SK-N-SH (cell line): ENCODE results near the gene CREB5. TPM values are rescaled to one million over a fixed set of nuclear protein-coding genes. Genes with fewer than 3 reads are reported as not detected.

Source experiments
- CTCF ChIA-PET: fragments of 300-600, 350-600 bp; formaldehyde crosslinking; extraction: SDS; loops from one replicate; lab custom pipeline; 2021; lab: Yijun Ruan, JAX
- POLR2A ChIA-PET: fragments of 350-600 bp; sonication (Branson Sonifier 250); formaldehyde crosslinking; extraction: SDS; loops from one replicate; lab custom pipeline; 2020; ENCODE audit warnings: antibody characterized with exemption, inconsistent platforms; lab: Yijun Ruan, JAX
- DNase-seq: peaks from one replicate; pipeline ENCODE4 v3.0.0; 2012
- H2AFZ ChIP-seq: fragments of 200-600 bp; sonication (generic); 2 replicates; pipeline ENCODE4 v1.8.1; 2016; ENCODE audit warnings: antibody characterized with exemption, mild to moderate bottlenecking, low read depth
- H3F3A ChIP-seq: fragments of 200-600 bp; sonication (generic); replicated peaks from 2 replicates; pipeline ENCODE3; 2016; ENCODE audit warnings: antibody characterized with exemption, mild to moderate bottlenecking; ENCODE audit not compliant: insufficient read depth
- H3K27ac ChIP-seq, 2 experiments: fragments of 200-500 bp in 1 of 2; fragments of 200-600 bp in 1 of 2; sonication (Bioruptor generic) in 1 of 2; sonication (generic), shearing (Covaris generic) in 1 of 2; 2 replicates each; pipeline versions ENCODE4 v1.5.1 to v1.6.1; 2014 to 2016; ENCODE audit warnings: low read depth in 2 of 2, inconsistent platforms in 1 of 2, low read length in 1 of 2, mild to moderate bottlenecking in 1 of 2, mixed read lengths in 1 of 2
- H3K27me3 ChIP-seq: fragments of 200-600 bp; sonication (generic), shearing (Covaris generic); 2 replicates; pipeline ENCODE4 v1.6.1; 2016; ENCODE audit warnings: mixed run types; ENCODE audit not compliant: insufficient read depth
- H3K36me3 ChIP-seq, 2 experiments: fragments of 200-500 bp in 1 of 2; fragments of 200-600 bp in 1 of 2; sonication (Bioruptor generic) in 1 of 2; sonication (generic) in 1 of 2; replicated peaks in 1 of 2; 2 replicates each; pipeline versions ENCODE3 to v1.5.1; 2014 to 2016; ENCODE audit warnings: low read length in 1 of 2, mild to moderate bottlenecking in 1 of 2; ENCODE audit not compliant: insufficient read depth in 2 of 2, control insufficient read depth in 1 of 2
- H3K4me1 ChIP-seq, 2 experiments: fragments of 200-500 bp in 1 of 2; fragments of 200-600 bp in 1 of 2; sonication (Bioruptor generic) in 1 of 2; sonication (generic), shearing (Covaris generic) in 1 of 2; 2 replicates each; pipeline versions ENCODE4 v1.5.1 to v1.6.1; 2014 to 2016; ENCODE audit warnings: low read depth in 1 of 2, low read length in 1 of 2, mixed run types in 1 of 2; ENCODE audit not compliant: insufficient read depth in 2 of 2, control insufficient read depth in 1 of 2
- H3K4me2 ChIP-seq: fragments of 200-600 bp; sonication (generic), shearing (Covaris generic); 2 replicates; pipeline ENCODE4 v1.6.1; 2017; ENCODE audit warnings: mixed run types
- H3K4me3 ChIP-seq, 2 experiments: fragments of 200-500 bp in 1 of 2; fragments of 200-600 bp in 1 of 2; sonication (Bioruptor generic) in 1 of 2; sonication (generic), shearing (Covaris generic) in 1 of 2; 2 replicates each; pipeline versions ENCODE4 v1.5.1 to v1.8.1; 2014 to 2016; ENCODE audit warnings: low read depth in 2 of 2, inconsistent platforms in 1 of 2, low read length in 1 of 2, mild to moderate bottlenecking in 1 of 2, mixed read lengths in 1 of 2, moderate library complexity in 1 of 2
- H3K79me2 ChIP-seq: fragments of 200-600 bp; sonication (generic); 2 replicates; pipeline ENCODE4 v1.8.1; 2017; ENCODE audit warnings: mild to moderate bottlenecking; ENCODE audit not compliant: insufficient read depth
- H3K9ac ChIP-seq: fragments of 200-600 bp; sonication (generic); 2 replicates; pipeline ENCODE4 v1.6.1; 2017; ENCODE audit warnings: mixed run types
- H3K9me2 ChIP-seq: fragments of 200-600 bp; sonication (generic); 2 replicates; pipeline ENCODE4 v1.6.1; 2017; ENCODE audit warnings: mixed run types
- H3K9me3 ChIP-seq: fragments of 200-600 bp; sonication (generic); 2 replicates; pipeline ENCODE4 v1.6.1; 2017; ENCODE audit warnings: mixed run types, mild to moderate bottlenecking, moderate library complexity
- H4K20me1 ChIP-seq: fragments of 200-600 bp; sonication (generic); 2 replicates; pipeline ENCODE4 v1.6.1; 2017; ENCODE audit warnings: mild to moderate bottlenecking, mixed run types; ENCODE audit not compliant: insufficient read depth
- EZH2phosphoT487 ChIP-seq: fragments of 200-600 bp; sonication (generic); IDR thresholded peaks from 2 replicates; pipeline ENCODE4 v1.6.1; 2017; ENCODE audit warnings: low read depth, mixed run types, mild to moderate bottlenecking, antibody characterized with exemption, moderate library complexity, borderline replicate concordance
- FOXJ3 ChIP-seq: sonication (generic); formaldehyde crosslinking; IDR thresholded peaks from 2 replicates; pipeline ENCODE4 v1.5.1; 2020; ENCODE audit warnings: mild to moderate bottlenecking, missing genetic modification reagents
- FOXM1 ChIP-seq: IDR thresholded peaks from 2 replicates; pipeline ENCODE4 v1.4.0; 2012; ENCODE audit warnings: low read depth, mild to moderate bottlenecking
- GATA2 ChIP-seq: sonication (generic); formaldehyde crosslinking; IDR thresholded peaks from 2 replicates; pipeline ENCODE4 v1.5.0; 2020; ENCODE audit warnings: mild to moderate bottlenecking, missing genetic modification reagents
- MEF2A ChIP-seq: IDR thresholded peaks from 2 replicates; pipeline ENCODE4 v1.4.0; 2012; ENCODE audit warnings: low read depth, borderline replicate concordance
- NRF1 ChIP-seq: IDR thresholded peaks from 2 replicates; pipeline ENCODE4 v1.6.1; 2012; ENCODE audit warnings: low read depth, mild to moderate bottlenecking, low read length
- RFX5 ChIP-seq: IDR thresholded peaks from 2 replicates; pipeline ENCODE4 v1.6.1; 2012; ENCODE audit warnings: mild to moderate bottlenecking, improper control_type of control experiment, low read length
- SIN3A ChIP-seq: IDR thresholded peaks from 2 replicates; pipeline ENCODE4 v1.6.1; 2012; ENCODE audit warnings: low read depth, mild to moderate bottlenecking, low read length, moderate library complexity, borderline replicate concordance
- SMC3 ChIP-seq: IDR thresholded peaks from 2 replicates; pipeline ENCODE4 v1.6.1; 2012; ENCODE audit warnings: low read depth, low read length, improper control_type of control experiment
- TAF1 ChIP-seq: IDR thresholded peaks from 2 replicates; pipeline ENCODE4 v1.6.1; 2012; ENCODE audit warnings: low read depth, mild to moderate bottlenecking, low read length, moderate library complexity, borderline replicate concordance
- WGBS: methylation state at CpG from one replicate; pipeline ENCODE4 v1.1.6; 2017; ENCODE audit warnings: low lambda C conversion rate; 5-methylcytosine and 5-hydroxymethylcytosine counted together
- polyA plus RNA-seq, 3 experiments: library from polyadenylated mRNA; depleted of rRNA; stranded (reverse); fragments of >200 nt; gene quantifications; 2 replicates each; pipeline ENCODE4 v1.2.3, GENCODE V29; 2012
- TF ChIP-seq, protein P1 (sequence below): IDR thresholded peaks from 2 replicates; pipeline ENCODE4 v1.4.0; 2012; ENCODE audit warnings: low read depth, borderline replicate concordance
- TF ChIP-seq, protein P2 (sequence below): fragments of 150-350 bp; IDR thresholded peaks from 2 replicates; pipeline ENCODE4 v1.6.1; 2017; ENCODE audit warnings: antibody characterized with exemption, low read length, low read depth, borderline replicate concordance
- TF ChIP-seq, protein P3 (sequence below): fragments of 150-350 bp; IDR thresholded peaks from 2 replicates; pipeline ENCODE4 v1.6.1; 2016; ENCODE audit warnings: mild to moderate bottlenecking, low read depth, low read length
- TF ChIP-seq, protein P4 (sequence below): fragments of 200-600 bp; sonication (generic); IDR thresholded peaks from 2 replicates; pipeline ENCODE4 v1.6.1; 2017; ENCODE audit warnings: antibody characterized with exemption, mild to moderate bottlenecking, moderate library complexity
- TF ChIP-seq, protein P5 (sequence below): IDR thresholded peaks from 2 replicates; pipeline ENCODE4; 2012
- TF ChIP-seq, protein P6 (sequence below): IDR thresholded peaks from 2 replicates; pipeline ENCODE4 v1.4.0; 2012; ENCODE audit warnings: low read depth, borderline replicate concordance

The CREB5 gene
- polyA plus RNA-seq, 1 of the 3 experiments (the other 2 are of a cell fraction) = 19.3 TPM

DNA sequence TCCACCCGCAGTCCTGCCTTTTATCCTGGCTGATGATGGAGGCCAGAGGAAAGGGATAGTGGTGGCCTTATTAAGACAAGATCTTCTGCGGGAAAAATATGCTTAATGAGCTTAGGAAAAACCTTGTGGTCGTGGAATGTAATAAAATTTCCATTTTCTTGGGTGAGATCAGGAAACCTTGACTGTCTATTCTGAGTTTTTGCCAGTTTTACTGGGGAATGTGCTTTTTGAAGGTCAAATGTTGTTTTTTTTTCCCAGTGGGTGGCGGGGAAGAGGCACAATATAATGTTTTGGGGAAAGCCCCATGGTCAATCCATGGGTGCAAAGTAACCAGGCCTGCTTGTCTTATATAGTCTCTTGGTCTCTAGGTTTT is 118.5 kb downstream of the CREB5 start:
- Histone ChIP-seq H3K27me3 (no peaks in the 10 kb centered on the region), H2AFZ (no peak overlapping the region)

DNA sequence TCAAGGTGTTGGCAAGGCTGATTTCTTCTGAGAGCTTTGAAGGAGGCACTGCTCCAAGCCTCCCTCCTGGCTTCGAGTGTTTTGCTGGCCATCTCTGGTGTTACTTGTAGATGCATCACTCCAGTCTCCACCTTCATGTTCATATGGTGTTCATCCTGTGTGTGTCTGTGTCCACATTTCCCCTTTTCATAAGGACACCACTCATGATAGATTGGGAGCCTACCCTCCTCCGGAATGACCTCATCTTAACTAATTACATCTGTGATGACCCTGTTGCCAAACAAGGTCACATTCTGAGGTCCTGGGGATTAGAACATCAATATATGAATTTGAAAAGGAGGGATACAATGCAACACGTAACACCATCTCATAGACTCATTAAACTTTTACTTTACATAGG is 119.0 kb downstream of the CREB5 start:
- H3K4me2 ChIP-seq = no peak overlapping the region
- POLR2A ChIA-PET = no interaction called here
- 48% methylated on average over 3 of the region's 3 CpGs for WGBS
- no peak overlapping the region for H3K27ac ChIP-seq
- H4K20me1 ChIP-seq = no peaks in the 10 kb centered on the region
- H3K4me3 ChIP-seq = no peak overlapping the region
- H3K9me2 ChIP-seq = no peaks in the 10 kb centered on the region
- H3K27me3 ChIP-seq = no peaks in the 10 kb centered on the region
- H3K4me1 ChIP-seq = peaks cover 0 to 6% of the 10 kb centered on the region in 2 experiments; a peak in 1 of 4 replicates
- H3K9me3 ChIP-seq = no peaks in the 10 kb centered on the region
- H2AFZ ChIP-seq = no peak overlapping the region
- no peaks in the 10 kb centered on the region for H3F3A ChIP-seq
- H3K9ac ChIP-seq = no peak overlapping the region
- CTCF ChIA-PET = interaction anchor here (0.9 to 3.8 kb wide), 3 partner anchors 10 to 141 kb away, joined by 3 to 13 read pairs (median 3); no protein-coding TSS in a partner anchor
- no peak for DNase-seq
- H3K36me3 ChIP-seq = no peaks in the 10 kb centered on the region
- no peaks in the 10 kb centered on the region for H3K79me2 ChIP-seq
- TF ChIP-seq SIN3A (no peak), NRF1 (no peak), EZH2phosphoT487 (no peak), TAF1 (no peak), GATA2 (CRISPR knock-in tag) (no peak), RFX5 (no peak), MEF2A (no peak), FOXJ3 (CRISPR knock-in tag) (no peak), SMC3 (no peak)
- TF ChIP-seq, protein P1, sequence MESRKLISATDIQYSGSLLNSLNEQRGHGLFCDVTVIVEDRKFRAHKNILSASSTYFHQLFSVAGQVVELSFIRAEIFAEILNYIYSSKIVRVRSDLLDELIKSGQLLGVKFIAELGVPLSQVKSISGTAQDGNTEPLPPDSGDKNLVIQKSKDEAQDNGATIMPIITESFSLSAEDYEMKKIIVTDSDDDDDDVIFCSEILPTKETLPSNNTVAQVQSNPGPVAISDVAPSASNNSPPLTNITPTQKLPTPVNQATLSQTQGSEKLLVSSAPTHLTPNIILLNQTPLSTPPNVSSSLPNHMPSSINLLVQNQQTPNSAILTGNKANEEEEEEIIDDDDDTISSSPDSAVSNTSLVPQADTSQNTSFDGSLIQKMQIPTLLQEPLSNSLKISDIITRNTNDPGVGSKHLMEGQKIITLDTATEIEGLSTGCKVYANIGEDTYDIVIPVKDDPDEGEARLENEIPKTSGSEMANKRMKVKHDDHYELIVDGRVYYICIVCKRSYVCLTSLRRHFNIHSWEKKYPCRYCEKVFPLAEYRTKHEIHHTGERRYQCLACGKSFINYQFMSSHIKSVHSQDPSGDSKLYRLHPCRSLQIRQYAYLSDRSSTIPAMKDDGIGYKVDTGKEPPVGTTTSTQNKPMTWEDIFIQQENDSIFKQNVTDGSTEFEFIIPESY = no peak
- TF ChIP-seq, protein P2, sequence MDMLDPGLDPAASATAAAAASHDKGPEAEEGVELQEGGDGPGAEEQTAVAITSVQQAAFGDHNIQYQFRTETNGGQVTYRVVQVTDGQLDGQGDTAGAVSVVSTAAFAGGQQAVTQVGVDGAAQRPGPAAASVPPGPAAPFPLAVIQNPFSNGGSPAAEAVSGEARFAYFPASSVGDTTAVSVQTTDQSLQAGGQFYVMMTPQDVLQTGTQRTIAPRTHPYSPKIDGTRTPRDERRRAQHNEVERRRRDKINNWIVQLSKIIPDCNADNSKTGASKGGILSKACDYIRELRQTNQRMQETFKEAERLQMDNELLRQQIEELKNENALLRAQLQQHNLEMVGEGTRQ = no peak
- TF ChIP-seq, protein P3, sequence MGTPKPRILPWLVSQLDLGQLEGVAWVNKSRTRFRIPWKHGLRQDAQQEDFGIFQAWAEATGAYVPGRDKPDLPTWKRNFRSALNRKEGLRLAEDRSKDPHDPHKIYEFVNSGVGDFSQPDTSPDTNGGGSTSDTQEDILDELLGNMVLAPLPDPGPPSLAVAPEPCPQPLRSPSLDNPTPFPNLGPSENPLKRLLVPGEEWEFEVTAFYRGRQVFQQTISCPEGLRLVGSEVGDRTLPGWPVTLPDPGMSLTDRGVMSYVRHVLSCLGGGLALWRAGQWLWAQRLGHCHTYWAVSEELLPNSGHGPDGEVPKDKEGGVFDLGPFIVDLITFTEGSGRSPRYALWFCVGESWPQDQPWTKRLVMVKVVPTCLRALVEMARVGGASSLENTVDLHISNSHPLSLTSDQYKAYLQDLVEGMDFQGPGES = no peak
- TF ChIP-seq, protein P4, sequence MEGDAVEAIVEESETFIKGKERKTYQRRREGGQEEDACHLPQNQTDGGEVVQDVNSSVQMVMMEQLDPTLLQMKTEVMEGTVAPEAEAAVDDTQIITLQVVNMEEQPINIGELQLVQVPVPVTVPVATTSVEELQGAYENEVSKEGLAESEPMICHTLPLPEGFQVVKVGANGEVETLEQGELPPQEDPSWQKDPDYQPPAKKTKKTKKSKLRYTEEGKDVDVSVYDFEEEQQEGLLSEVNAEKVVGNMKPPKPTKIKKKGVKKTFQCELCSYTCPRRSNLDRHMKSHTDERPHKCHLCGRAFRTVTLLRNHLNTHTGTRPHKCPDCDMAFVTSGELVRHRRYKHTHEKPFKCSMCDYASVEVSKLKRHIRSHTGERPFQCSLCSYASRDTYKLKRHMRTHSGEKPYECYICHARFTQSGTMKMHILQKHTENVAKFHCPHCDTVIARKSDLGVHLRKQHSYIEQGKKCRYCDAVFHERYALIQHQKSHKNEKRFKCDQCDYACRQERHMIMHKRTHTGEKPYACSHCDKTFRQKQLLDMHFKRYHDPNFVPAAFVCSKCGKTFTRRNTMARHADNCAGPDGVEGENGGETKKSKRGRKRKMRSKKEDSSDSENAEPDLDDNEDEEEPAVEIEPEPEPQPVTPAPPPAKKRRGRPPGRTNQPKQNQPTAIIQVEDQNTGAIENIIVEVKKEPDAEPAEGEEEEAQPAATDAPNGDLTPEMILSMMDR = no peak
- TF ChIP-seq, protein P5, sequence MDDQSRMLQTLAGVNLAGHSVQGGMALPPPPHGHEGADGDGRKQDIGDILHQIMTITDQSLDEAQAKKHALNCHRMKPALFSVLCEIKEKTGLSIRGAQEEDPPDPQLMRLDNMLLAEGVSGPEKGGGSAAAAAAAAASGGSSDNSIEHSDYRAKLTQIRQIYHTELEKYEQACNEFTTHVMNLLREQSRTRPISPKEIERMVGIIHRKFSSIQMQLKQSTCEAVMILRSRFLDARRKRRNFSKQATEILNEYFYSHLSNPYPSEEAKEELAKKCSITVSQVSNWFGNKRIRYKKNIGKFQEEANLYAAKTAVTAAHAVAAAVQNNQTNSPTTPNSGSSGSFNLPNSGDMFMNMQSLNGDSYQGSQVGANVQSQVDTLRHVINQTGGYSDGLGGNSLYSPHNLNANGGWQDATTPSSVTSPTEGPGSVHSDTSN = no peak
- TF ChIP-seq, protein P6, sequence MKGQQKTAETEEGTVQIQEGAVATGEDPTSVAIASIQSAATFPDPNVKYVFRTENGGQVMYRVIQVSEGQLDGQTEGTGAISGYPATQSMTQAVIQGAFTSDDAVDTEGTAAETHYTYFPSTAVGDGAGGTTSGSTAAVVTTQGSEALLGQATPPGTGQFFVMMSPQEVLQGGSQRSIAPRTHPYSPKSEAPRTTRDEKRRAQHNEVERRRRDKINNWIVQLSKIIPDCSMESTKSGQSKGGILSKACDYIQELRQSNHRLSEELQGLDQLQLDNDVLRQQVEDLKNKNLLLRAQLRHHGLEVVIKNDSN = no peak

More for the DNA sequence above, 118.5 kb downstream of the CREB5 start:
- H3K9ac ChIP-seq = no peak overlapping the region
- no peak for TF ChIP-seq SMC3
- TF ChIP-seq, protein P6 = no peak
- no peak for TF ChIP-seq FOXM1
- TF ChIP-seq TAF1 = no peak
- TF ChIP-seq GATA2 (CRISPR knock-in tag) = no peak
- TF ChIP-seq RFX5 = no peak
- TF ChIP-seq, all 33 proteins: peak for 0
- Histone ChIP-seq H3K4me3 (no peak overlapping the region), H3K4me2 (no peak overlapping the region), H4K20me1 (no peaks in the 10 kb centered on the region), H3K27ac (no peak overlapping the region), H3K36me3 (no peaks in the 10 kb centered on the region), H3K9me3 (no peaks in the 10 kb centered on the region), H3K4me1 (peaks cover 0 to 6% of the 10 kb centered on the region in 2 experiments; a peak in 1 of 4 replicates), H3K9me2 (no peaks in the 10 kb centered on the region), H3K79me2 (no peaks in the 10 kb centered on the region), H3F3A (no peaks in the 10 kb centered on the region)
- POLR2A ChIA-PET = no interaction called here
- no peak for DNase-seq
- CTCF ChIA-PET = interaction anchor here (0.7 to 3.8 kb wide), 7 partner anchors 10 to 391 kb away, joined by 3 to 13 read pairs (median 3); no protein-coding TSS in a partner anchor
- 42% methylated on average over 4 of the region's 4 CpGs for WGBS
